WTC11 (cell line): ENCODE measurements around the gene KPNA3.

Source experiments
- E2F5 ChIP-seq: sonication (generic); formaldehyde crosslinking; IDR thresholded peaks from 2 replicates; pipeline ENCODE4 v1.8.1; 2022; ENCODE audit warnings: mild to moderate bottlenecking, moderate library complexity, missing genetic modification reagents
- ETV6 ChIP-seq: sonication (generic); formaldehyde crosslinking; IDR thresholded peaks from 2 replicates; pipeline ENCODE4 v1.8.1; 2022; ENCODE audit warnings: mild to moderate bottlenecking, missing genetic modification reagents
- MAX ChIP-seq: sonication (generic); formaldehyde crosslinking; IDR thresholded peaks from 2 replicates; pipeline ENCODE4 v1.8.0; 2022; ENCODE audit warnings: mild to moderate bottlenecking, missing genetic modification reagents
- ZNF416 ChIP-seq: fragments of 250-450 bp; sonication (Bioruptor Pico); IDR thresholded peaks from 2 replicates; pipeline ENCODE4 v1.9.0; 2021; ENCODE audit warnings: mild to moderate bottlenecking, inconsistent platforms

GRCh38 chr13:49754146-49754545 is 38.3 kb downstream of the KPNA3 start:
- TF ChIP-seq ETV6 = no peak
- no peak for TF ChIP-seq E2F5 (CRISPR knock-in tag)
- TF ChIP-seq ZNF416 (CRISPR knock-in tag) = no peak
- no peak for TF ChIP-seq MAX (CRISPR knock-in tag)
